Lung (tissue), 12 donors: Measurements from ENCODE around the gene SGSH. TPM values are rescaled to one million over a fixed set of nuclear protein-coding genes. Genes with fewer than 3 reads are reported as not detected.

ENCODE experiments used
- ATAC-seq: fragments of 200-7000 bp; cut with Tn5 transposase; one replicate; pipeline ENCODE4 v1.9.1; 2020; ENCODE audit warnings: moderate number of reproducible peaks; ENCODE audit not compliant: insufficient read depth, low FRiP score
- DNase-seq, 3 donors: peaks; one replicate each; pipeline ENCODE4 v3.0.0-alpha.2; 2013 to 2017
- H3K27ac ChIP-seq, 2 donors: one replicate each; pipeline ENCODE4 v1.5.1; 2013; ENCODE audit warnings: mild to moderate bottlenecking in 2 of 2, moderate library complexity in 2 of 2, control low read depth in 1 of 2, inconsistent platforms in 1 of 2, low read depth in 1 of 2, low read length in 1 of 2
- H3K27me3 ChIP-seq, 3 donors: one replicate each; pipeline ENCODE4 v1.5.1; 2013; ENCODE audit warnings: low read length in 2 of 3; ENCODE audit not compliant: control insufficient read depth in 3 of 3, insufficient read depth in 3 of 3
- H3K36me3 ChIP-seq, 4 donors: one replicate each; pipeline ENCODE4 v1.5.1; 2013; ENCODE audit warnings: low read length in 4 of 4, mild to moderate bottlenecking in 1 of 4, moderate library complexity in 1 of 4; ENCODE audit not compliant: control insufficient read depth in 4 of 4, insufficient read depth in 4 of 4
- H3K4me1 ChIP-seq, 5 donors: one replicate each; pipeline ENCODE4 v1.5.1; 2013; ENCODE audit warnings: low read length in 5 of 5, mild to moderate bottlenecking in 2 of 5, moderate library complexity in 1 of 5; ENCODE audit not compliant: control insufficient read depth in 5 of 5, insufficient read depth in 5 of 5
- H3K4me3 ChIP-seq: one replicate; pipeline ENCODE4 v1.5.1; 2013; ENCODE audit warnings: mild to moderate bottlenecking, control low read depth, moderate library complexity
- H3K9ac ChIP-seq, 2 donors: one replicate each; pipeline ENCODE4 v1.5.1; 2013; ENCODE audit warnings: low read length in 2 of 2, control low read depth in 1 of 2; ENCODE audit not compliant: insufficient read depth in 1 of 2
- H3K9me3 ChIP-seq, 4 donors: one replicate each; pipeline ENCODE4 v1.5.1; 2013; ENCODE audit warnings: low read length in 3 of 4, mild to moderate bottlenecking in 1 of 4, moderate library complexity in 1 of 4; ENCODE audit not compliant: control insufficient read depth in 4 of 4, insufficient read depth in 3 of 4
- WGBS, 2 donors: extraction: QIAGEN DNeasy Blood & Tissue Kit; methylation state at CpG; one replicate each; pipeline ENCODE4 v1.1.7; 2013; 5-methylcytosine and 5-hydroxymethylcytosine counted together
- polyA plus RNA-seq, 2 donors: library from polyadenylated mRNA; stranded (reverse); fragments of 200-250 nt; gene quantifications; one replicate each; pipeline ENCODE4 v1.2.1, GENCODE V29; 2013
- total RNA-seq, 2 donors: library from RNA; depleted of rRNA in 1 of 2; stranded (reverse); fragments of >200 nt in 1 of 2; gene quantifications; one replicate each; pipeline ENCODE4 v1.2.1, GENCODE V29; 2014 to 2021
- TF ChIP-seq, protein P1 (sequence below): IDR thresholded peaks from 2 replicates; pipeline ENCODE4 v1.5.1; 2012; ENCODE audit warnings: mild to moderate bottlenecking; ENCODE audit errors: control extremely low read depth, extremely low read depth
- donor health status: control.
- donor health status: control.
- donor health status: Bipolar disorder and iron deficiency.
- donor health status: healthy.
- donor health status: DM: yes; HTN: yes; CAD: no.

The SGSH gene
- total and polyA plus RNA-seq, 4 donors = 27.5 to 75.1 (median 54.1) TPM

GRCh38 chr17:80243526-80244433 lies 23.6 kb upstream of the SGSH start:
- Histone ChIP-seq H3K4me1 (no peaks in the 10 kb centered on the region), H3K4me3 (no peak overlapping the region), H3K27me3 (no peaks in the 10 kb centered on the region), H3K27ac (no peak overlapping the region), H3K36me3 (peaks cover 2 to 45% (median 11%) of the 10 kb centered on the region in 4 donors), H3K9ac (no peak overlapping the region), H3K9me3 (no peaks in the 10 kb centered on the region)
- DNase-seq = no peak
- TF ChIP-seq, protein P1, sequence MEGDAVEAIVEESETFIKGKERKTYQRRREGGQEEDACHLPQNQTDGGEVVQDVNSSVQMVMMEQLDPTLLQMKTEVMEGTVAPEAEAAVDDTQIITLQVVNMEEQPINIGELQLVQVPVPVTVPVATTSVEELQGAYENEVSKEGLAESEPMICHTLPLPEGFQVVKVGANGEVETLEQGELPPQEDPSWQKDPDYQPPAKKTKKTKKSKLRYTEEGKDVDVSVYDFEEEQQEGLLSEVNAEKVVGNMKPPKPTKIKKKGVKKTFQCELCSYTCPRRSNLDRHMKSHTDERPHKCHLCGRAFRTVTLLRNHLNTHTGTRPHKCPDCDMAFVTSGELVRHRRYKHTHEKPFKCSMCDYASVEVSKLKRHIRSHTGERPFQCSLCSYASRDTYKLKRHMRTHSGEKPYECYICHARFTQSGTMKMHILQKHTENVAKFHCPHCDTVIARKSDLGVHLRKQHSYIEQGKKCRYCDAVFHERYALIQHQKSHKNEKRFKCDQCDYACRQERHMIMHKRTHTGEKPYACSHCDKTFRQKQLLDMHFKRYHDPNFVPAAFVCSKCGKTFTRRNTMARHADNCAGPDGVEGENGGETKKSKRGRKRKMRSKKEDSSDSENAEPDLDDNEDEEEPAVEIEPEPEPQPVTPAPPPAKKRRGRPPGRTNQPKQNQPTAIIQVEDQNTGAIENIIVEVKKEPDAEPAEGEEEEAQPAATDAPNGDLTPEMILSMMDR = no peak
- ATAC-seq = no peak
- 95 to 96% methylated on average over 26 of the region's 26 CpGs for WGBS, 2 donors

- H3K4me3 ChIP-seq = no peak overlapping the region
- WGBS, 2 donors = 83 to 87% methylated on average over 14 of the region's 14 CpGs
- H3K9me3 ChIP-seq = no peaks in the 10 kb centered on the region
- TF ChIP-seq, protein P1 = no peak
- H3K9ac ChIP-seq = no peak overlapping the region
- DNase-seq (no peak), ATAC-seq (no peak)
- H3K36me3 ChIP-seq = peaks cover 2 to 39% (median 12%) of the 10 kb centered on the region in 4 donors
- no peaks in the 10 kb centered on the region for H3K4me1 ChIP-seq
- no peak overlapping the region for H3K27ac ChIP-seq
- no peaks in the 10 kb centered on the region for H3K27me3 ChIP-seq
These were observed 22.4 kb upstream of the SGSH start for GRCh38 chr17:80242505-80242904.

GRCh38 chr17:80237386-80237785 lies 17.3 kb upstream of the SGSH start:
- H3K27me3 ChIP-seq = no peaks in the 10 kb centered on the region
- H3K27ac ChIP-seq = no peak overlapping the region
- no peak overlapping the region for H3K9ac ChIP-seq
- TF ChIP-seq, protein P1 = no peak
- no peak for DNase-seq
- 96% methylated on average over 10 of the region's 10 CpGs for WGBS, 2 donors
- H3K4me3 ChIP-seq = no peak overlapping the region
- no peak for ATAC-seq
- H3K9me3 ChIP-seq = peaks cover 0 to 8% (median under 1%) of the 10 kb centered on the region in 4 donors
- peaks cover 2 to 26% (median 16%) of the 10 kb centered on the region in 4 donors for H3K36me3 ChIP-seq
- H3K4me1 ChIP-seq = no peaks in the 10 kb centered on the region
